Neural progenitor cell (in vitro differentiated cells): ENCODE data around the gene MAN1A1.

Source experiments
- CTCF ChIP-seq: fragments of 200-600 bp; sonication (generic); IDR thresholded peaks from 2 replicates; pipeline ENCODE4 v1.5.1; 2017; ENCODE audit warnings: antibody characterized with exemption, mild to moderate bottlenecking
- EZH2 ChIP-seq: fragments of 200-600 bp; sonication (generic); IDR thresholded peaks from 2 replicates; pipeline ENCODE4 v1.6.1; 2017; ENCODE audit warnings: antibody characterized with exemption, mild to moderate bottlenecking, moderate library complexity
- EZH2phosphoT487 ChIP-seq: fragments of 200-600 bp; sonication (generic); IDR thresholded peaks from 2 replicates; pipeline ENCODE4 v1.6.1; 2017; ENCODE audit warnings: antibody characterized with exemption

GRCh38 chr6:119347466-119348095 lies 2.0 kb downstream of the MAN1A1 start:
- TF ChIP-seq CTCF: no peak
- TF ChIP-seq EZH2: no peak
- TF ChIP-seq EZH2phosphoT487: no peak
